ENCODE measurements around the gene ZNF839.

DNA sequence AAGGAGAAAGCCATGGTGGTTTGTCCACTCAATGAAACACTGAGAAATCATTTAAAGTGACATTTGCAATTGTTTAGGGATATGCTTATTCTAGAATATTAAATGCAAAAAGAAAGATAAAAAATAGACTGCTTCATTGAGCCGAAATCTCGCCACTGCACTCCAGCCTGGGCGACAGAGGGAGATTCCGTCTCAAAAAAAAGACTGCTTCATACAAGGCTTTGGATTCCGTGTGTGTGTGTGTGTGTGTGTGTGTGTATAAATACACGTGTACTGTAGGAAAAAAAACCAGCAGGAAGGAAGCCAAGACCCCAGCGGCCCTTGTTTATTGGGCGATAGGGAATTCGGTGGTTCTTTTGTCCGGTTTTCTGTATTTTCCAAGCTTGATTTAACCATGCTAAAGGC, 3.2 kb upstream of the ZNF839 start:
- TF ChIP-seq POLR2AphosphoS5 (IDR thresholded peaks at IDR 0.05; ENCODE audit: low read depth, low read length) (no peak), FOXP2 (optimal IDR thresholded peaks at IDR 0.05; ENCODE audit: borderline replicate concordance, extremely low read depth, extremely low read length, insufficient read depth) (no peak), SIN3A (IDR thresholded peaks at IDR 0.05; ENCODE audit: borderline replicate concordance, insufficient read depth, low read length) (no peak)

Measured in PFSK-1 (cell line).